ENCODE data around the gene OBP2A. TPM values are rescaled to one million over a fixed set of nuclear protein-coding genes. Genes with fewer than 3 reads are reported as not detected.

Gene OBP2A
- total RNA-seq, 4 donors from 2014 or later = not detected

DNA sequence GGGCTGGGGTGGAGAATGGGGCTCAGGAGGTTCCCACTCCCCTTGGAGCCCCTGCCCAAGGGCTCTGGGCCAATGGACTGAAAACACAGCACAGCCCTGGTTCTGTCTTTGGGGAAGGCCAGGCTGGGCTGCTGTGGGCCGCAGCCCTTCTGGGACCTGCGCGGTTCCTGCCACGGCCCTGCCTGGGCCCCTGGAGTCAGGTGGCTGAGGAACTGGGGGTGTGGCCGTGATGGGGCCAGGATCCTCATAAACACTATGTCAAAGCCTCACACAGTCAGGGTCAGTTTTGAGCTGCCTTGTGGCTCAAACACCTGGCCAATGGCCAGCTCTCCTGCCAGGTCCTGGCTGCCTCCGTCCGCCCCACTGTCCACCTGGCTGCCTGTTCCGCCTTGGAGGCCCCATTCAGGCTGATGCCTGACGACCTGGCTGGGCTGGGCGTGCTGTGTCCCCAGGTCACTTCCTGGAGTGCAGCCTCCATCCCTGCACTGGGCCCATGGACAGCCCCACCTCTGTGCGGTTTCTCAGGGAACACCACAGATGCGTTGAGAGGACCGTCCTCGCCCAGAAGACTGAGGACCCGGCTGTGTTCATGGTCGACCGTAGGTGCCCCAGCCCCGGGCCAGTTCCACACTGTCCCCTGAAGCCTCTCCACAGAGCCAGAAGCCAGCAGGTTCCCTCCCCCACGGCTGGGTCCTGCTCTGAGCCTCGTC, 43.1 kb downstream of the OBP2A start:
- no peak for DNase-seq (ENCODE audit: low spot score)

DNA sequence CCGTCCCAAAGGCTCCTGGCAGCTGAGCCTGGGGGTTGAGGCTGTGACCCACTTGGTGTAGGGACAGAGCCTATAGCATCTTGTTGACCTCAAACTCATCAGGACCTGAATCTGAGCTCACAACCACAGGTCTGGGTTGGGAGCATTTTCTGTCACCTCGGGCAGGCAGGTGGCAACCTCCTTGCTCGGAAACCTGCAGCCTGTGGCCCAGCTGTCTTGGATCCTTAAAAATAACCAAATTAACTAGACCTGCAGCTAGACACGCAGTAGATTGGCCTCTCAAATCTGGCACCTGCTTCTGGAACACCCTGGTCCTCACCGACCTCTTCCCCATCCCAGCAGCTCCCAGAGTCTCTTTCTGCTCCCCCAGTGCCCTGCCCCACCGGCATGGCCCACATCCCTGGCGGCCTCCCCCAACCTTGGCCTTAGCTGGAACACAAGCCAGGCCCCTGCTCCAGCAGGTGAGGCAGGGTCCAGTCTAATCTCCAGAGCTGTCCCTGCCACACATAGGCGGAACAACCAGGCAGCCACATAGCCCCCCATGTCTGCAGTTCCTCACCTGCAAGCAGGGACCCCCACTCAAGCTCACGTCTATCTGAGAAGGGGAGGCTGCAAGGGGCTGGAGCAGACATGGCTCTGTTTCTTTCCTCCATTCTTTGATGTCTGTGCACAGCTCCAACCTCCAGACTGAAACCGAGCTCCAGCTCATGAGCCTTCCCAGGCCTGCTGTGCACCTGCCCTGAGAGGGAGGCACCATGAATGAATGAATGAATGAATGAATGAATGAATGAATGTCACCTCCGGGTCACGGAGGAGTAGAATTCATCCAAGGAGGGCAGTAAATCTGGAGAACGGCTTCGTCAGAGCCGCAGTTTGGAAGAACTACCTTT, 43.9 kb downstream of the OBP2A start:
- TF ChIP-seq, protein P1, sequence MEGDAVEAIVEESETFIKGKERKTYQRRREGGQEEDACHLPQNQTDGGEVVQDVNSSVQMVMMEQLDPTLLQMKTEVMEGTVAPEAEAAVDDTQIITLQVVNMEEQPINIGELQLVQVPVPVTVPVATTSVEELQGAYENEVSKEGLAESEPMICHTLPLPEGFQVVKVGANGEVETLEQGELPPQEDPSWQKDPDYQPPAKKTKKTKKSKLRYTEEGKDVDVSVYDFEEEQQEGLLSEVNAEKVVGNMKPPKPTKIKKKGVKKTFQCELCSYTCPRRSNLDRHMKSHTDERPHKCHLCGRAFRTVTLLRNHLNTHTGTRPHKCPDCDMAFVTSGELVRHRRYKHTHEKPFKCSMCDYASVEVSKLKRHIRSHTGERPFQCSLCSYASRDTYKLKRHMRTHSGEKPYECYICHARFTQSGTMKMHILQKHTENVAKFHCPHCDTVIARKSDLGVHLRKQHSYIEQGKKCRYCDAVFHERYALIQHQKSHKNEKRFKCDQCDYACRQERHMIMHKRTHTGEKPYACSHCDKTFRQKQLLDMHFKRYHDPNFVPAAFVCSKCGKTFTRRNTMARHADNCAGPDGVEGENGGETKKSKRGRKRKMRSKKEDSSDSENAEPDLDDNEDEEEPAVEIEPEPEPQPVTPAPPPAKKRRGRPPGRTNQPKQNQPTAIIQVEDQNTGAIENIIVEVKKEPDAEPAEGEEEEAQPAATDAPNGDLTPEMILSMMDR (IDR thresholded peaks at IDR 0.05) = no peak
- ATAC-seq (ENCODE audit: low FRiP score) (no peak), DNase-seq (ENCODE audit: low spot score) (no peak)

More for the DNA sequence above, 43.1 kb downstream of the OBP2A start:
- TF ChIP-seq, protein P1 (IDR thresholded peaks at IDR 0.05) = no peak
- no peak for ATAC-seq (ENCODE audit: low FRiP score)

DNA sequence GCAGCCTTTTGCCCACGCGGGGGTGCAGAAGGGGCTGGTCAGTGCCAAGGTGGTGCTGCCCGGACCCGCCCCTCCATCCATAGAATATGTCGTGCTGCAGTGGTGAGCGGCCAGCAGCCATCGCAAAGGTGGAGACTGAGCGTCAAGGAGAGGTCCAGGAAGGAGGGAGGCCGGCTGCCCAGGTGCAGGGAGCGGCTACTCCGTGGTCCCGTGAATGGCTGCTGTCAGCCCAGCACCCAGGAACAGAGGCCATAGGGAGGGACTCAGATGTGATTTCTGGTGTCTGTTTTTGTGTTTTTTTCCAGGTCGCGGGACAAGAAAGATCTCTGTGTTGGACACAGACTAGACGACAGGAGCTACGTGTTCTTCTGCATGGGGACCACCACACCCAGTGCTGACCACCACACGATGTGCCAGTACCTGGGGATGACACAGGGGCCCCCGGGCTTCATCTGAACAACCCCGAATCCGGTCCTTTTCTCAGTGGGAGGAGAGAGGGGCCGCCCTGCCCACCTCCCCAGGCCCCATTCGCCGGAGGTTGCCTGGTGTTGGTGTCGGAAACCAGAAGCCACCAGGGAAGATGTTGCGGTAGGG, 44.7 kb downstream of the OBP2A start:
- TF ChIP-seq, protein P1 (IDR thresholded peaks at IDR 0.05) = no peak
- DNase-seq (ENCODE audit: low spot score) (no peak), ATAC-seq (ENCODE audit: low FRiP score) (no peak)

DNA sequence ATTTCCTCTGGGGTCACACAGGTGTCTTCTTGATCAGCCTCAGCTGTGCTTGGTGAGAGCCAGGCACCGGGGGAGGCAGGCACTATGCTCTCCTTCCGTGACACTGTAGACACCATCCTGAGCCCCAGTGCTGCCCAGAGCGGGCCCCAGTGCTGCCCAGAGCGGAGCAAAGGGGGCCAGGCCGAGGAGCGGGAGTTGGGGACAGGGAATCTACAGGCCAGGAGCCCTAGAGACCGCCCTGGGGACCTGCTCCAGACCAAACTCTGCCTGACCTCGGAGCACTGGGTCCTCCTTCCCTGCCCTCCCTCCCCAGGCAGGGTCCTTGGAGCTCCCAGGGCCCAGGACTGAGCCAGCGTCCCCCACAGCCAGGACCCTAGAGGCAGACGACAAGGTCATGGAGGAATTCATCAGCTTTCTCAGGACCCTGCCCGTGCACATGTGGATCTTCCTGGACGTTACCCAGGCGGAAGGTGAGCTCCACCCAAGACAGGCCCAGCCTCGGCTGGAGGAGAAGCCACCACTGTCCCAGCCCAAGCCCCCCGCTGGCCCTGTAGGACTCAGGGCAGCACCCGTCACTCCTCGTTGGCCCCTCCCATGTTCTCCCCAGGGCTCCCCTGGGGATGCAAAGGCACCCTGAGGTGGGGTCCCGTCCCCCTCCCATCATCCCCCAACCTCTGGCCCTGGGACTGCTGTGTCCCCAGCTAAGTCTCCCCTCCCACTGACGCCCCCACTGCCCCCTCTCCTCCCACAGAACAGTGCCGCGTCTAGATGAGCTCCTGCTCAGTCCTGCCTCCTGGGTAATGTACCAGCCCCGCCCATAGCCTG, 45.8 kb downstream of the OBP2A start:
- no peak for ATAC-seq (ENCODE audit: low FRiP score)
- DNase-seq (ENCODE audit: low spot score) = no peak
- TF ChIP-seq, protein P1 (IDR thresholded peaks at IDR 0.05) = no peak

DNA sequence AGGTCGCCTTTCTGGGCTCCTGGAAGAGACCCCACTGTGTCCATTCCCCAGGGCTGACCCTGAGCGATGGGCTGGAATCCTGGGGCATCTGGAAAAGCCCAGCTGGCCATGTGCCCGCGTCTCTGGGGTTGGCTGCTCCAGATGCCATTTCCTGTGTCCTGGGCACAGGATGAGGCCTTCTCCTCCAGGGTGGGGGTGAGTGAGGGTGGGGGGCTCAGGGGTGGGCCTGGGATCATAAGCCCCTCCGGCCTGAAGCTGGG, 46.3 kb downstream of the OBP2A start:
- no peak for DNase-seq (ENCODE audit: low spot score)
- ATAC-seq (ENCODE audit: low FRiP score) = no peak
- TF ChIP-seq, protein P1 (IDR thresholded peaks at IDR 0.05) = no peak

DNA sequence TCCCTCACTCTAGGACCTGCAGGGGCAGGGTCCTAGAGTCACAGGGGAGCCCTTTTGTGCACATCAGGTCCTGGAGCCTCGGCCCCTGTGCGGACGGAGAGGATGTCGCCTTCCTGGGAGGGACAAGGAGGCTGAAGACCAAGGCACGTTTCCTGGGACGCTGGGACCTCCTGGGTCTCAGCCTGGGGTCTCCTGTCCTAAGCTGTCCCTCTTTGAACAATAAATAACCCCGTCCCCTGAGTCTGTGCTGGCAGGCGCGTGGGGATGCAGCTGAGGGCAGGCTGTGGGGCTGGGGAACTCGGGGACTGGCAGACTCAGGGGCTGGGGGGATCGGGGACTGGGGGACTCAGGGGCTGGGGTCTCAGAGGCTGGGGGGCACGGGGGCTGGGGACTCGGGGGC, 46.7 kb downstream of the OBP2A start:
- DNase-seq (ENCODE audit: low spot score) = no peak
- TF ChIP-seq, protein P1 (IDR thresholded peaks at IDR 0.05) = no peak
- no peak for ATAC-seq (ENCODE audit: low FRiP score)
